SK-N-SH (cell line): ENCODE measurements around the gene TNIP3.

Experiments
- CTCF ChIP-seq: fragments of 200-600 bp; sonication (generic); IDR thresholded peaks from 2 replicates; pipeline ENCODE4 v1.6.1; 2017; ENCODE audit warnings: antibody characterized with exemption, mild to moderate bottlenecking, moderate library complexity
- EP300 ChIP-seq, 2 experiments: IDR thresholded peaks; 2 replicates each; pipeline versions ENCODE4 v1.4.0 to v1.6.1; 2012; ENCODE audit warnings: borderline replicate concordance in 1 of 2, low read depth in 1 of 2, low read length in 1 of 2
- EZH2phosphoT487 ChIP-seq: fragments of 200-600 bp; sonication (generic); IDR thresholded peaks from 2 replicates; pipeline ENCODE4 v1.6.1; 2017; ENCODE audit warnings: low read depth, mixed run types, mild to moderate bottlenecking, antibody characterized with exemption, moderate library complexity, borderline replicate concordance
- GABPA ChIP-seq: IDR thresholded peaks from 2 replicates; pipeline ENCODE4 v1.4.0; 2012; ENCODE audit warnings: low read depth, mild to moderate bottlenecking
- JUND ChIP-seq: IDR thresholded peaks from 2 replicates; pipeline ENCODE4 v1.4.0; 2012
- NRF1 ChIP-seq: IDR thresholded peaks from 2 replicates; pipeline ENCODE4 v1.6.1; 2012; ENCODE audit warnings: low read depth, mild to moderate bottlenecking, low read length
- POLR2AphosphoS5 ChIP-seq: IDR thresholded peaks from 2 replicates; pipeline ENCODE4 v1.6.1; 2012; ENCODE audit warnings: low read depth, low read length
- RAD21 ChIP-seq: IDR thresholded peaks from 2 replicates; pipeline ENCODE4 v1.6.1; 2012; ENCODE audit warnings: mild to moderate bottlenecking, low read length
- TEAD4 ChIP-seq: IDR thresholded peaks from 2 replicates; pipeline ENCODE4 v1.4.0; 2012; ENCODE audit warnings: mild to moderate bottlenecking, borderline replicate concordance; ENCODE audit not compliant: insufficient read depth

GRCh38 chr4:121168446-121169281, 4.5 kb upstream of the TNIP3 start:
- TF ChIP-seq CTCF (no peak), GABPA (no peak), TEAD4 (no peak), EZH2phosphoT487 (no peak), JUND (no peak), POLR2AphosphoS5 (no peak), EP300 (IDR thresholded peaks at IDR 0.05; ENCODE audit: borderline replicate concordance in 1 of 2, low read depth in 1 of 2, low read length in 1 of 2) (no peak), RAD21 (no peak), NRF1 (no peak)
